Measurements from ENCODE around the gene COPZ1. TPM values are rescaled to one million over a fixed set of nuclear protein-coding genes. Genes with fewer than 3 reads are reported as not detected.

COPZ1 gene
- total and polyA plus RNA-seq, 9 of the 15 experiments (the other 6 are each of a cell fraction or from before 2014, with no cell fraction given) = 137 to 487 (median 233) TPM

- no peaks in the 10 kb centered on the region for H3K9me1 ChIP-seq (ENCODE audit: control insufficient read depth, insufficient read depth, low read length)
- intact Hi-C loops (cut with micrococcal nuclease) (no loop called here), in situ Hi-C loops (cut with MboI) (no loop called here)
- no peaks in the 10 kb centered on the region for H4K20me1 ChIP-seq (replicated peaks; ENCODE audit: control insufficient read depth, insufficient read depth, low read length)
- no peak overlapping the region for H3K4me3 ChIP-seq
- H3K79me2 ChIP-seq (ENCODE audit: control insufficient read depth, insufficient read depth, low read length) = no peaks in the 10 kb centered on the region; the same call in 2 of the 3 replicates
- peak; percentile 40 to 90 (median 62) for DNase-seq (ENCODE audit: extremely low read depth in 1 of 4, low spot score in 3 of 4)
- ATAC-seq = peak; percentile 80
- H3K27me3 ChIP-seq (ENCODE audit: control insufficient read depth in 2 of 2, insufficient read depth in 2 of 2, low read length in 2 of 2) = no peaks in the 10 kb centered on the region
- H3K36me3 ChIP-seq (ENCODE audit: control insufficient read depth, insufficient read depth, low read length) = peaks cover 51% of the 10 kb centered on the region
- no TSS peak for BruUV-seq (replicated peaks)
- H2AFZ ChIP-seq (ENCODE audit: low read depth, low read length) = peak overlapping the region; percentile 11; the same call in 1 of the 2 replicates
- ChIA-PET CTCF (ENCODE audit: low intra/inter-chr PET ratio) (no interaction called here), POLR2A (interaction anchor here (0.6 to 5.6 kb wide), 6 partner anchors 15 to 72 kb away, joined by 3 to 43 read pairs (median 4); partner anchors contain the start of gene HNRNPA1)
- H3K4me2 ChIP-seq (ENCODE audit: insufficient read depth, low read length) = peak overlapping the region; percentile 51
- peak overlapping the region; percentile 17 to 69; a peak in 3 of 4 replicates for H3K9ac ChIP-seq (ENCODE audit: insufficient read depth in 1 of 2, low read depth in 2 of 2, low read length in 2 of 2)
- FAIRE-seq = peak; percentile 91
- H3K27ac ChIP-seq (ENCODE audit: extremely low read depth, low read depth, low read length) = peak overlapping the region; percentile 58
- peaks cover 38 to 50% of the 10 kb centered on the region in 2 experiments for H3K4me1 ChIP-seq (replicated peaks in 1 of 2; ENCODE audit: control insufficient read depth in 2 of 2, insufficient read depth in 2 of 2, low read length in 2 of 2)
- H3K9me3 ChIP-seq (replicated peaks; ENCODE audit: control insufficient read depth, insufficient read depth, low read depth, low read length) = no peaks in the 10 kb centered on the region
- 5% methylated on average over 18 of the region's 21 CpGs for whole genome bisulfite sequencing (ENCODE audit: insufficient coverage, low coverage, missing lambda C conversion rate)
- TF ChIP-seq EHMT2 (IDR thresholded peaks at IDR 0.05) (no peak), BHLHE40 (IDR thresholded peaks at IDR 0.05; ENCODE audit: low read length) (no peak), E4F1 (CRISPR knock-in tag; IDR thresholded peaks at IDR 0.05; ENCODE audit: borderline replicate concordance) (no peak), CHD7 (IDR thresholded peaks at IDR 0.05; ENCODE audit: low read depth, low read length) (no peak), TRIM25 (IDR thresholded peaks at IDR 0.05; ENCODE audit: borderline replicate concordance) (no peak)
Measured at GRCh38 chr12:54352022-54352531, 27.1 kb downstream of the COPZ1 start.
